Endothelial cell of umbilical vein (primary cell): ENCODE results near the gene GABBR2. TPM values are rescaled to one million over a fixed set of nuclear protein-coding genes. Genes with fewer than 3 reads are reported as not detected.
A peak's percentile ranks its signal among the peaks of the same experiment; 100 is the strongest.

Experiments
- BruUV-seq: library from RNA; stranded (reverse); fragments of 400-500 nt; replicated peaks from 2 replicates; lab custom pipeline; 2021; lab: Mats Ljungman, UMichigan
- CTCF ChIA-PET: fragments of 300-600, 350-600 bp; sonication (Branson Sonifier 250); formaldehyde crosslinking; loops from one replicate; lab custom pipeline; 2021; ENCODE audit warnings: antibody characterized with exemption, inconsistent platforms; lab: Charles Lee
- POLR2A ChIA-PET: fragments of 300-600, 350-600 bp; sonication (Branson Sonifier 250); formaldehyde crosslinking; loops from one replicate; lab custom pipeline; 2021; ENCODE audit warnings: antibody characterized with exemption, inconsistent platforms; lab: Charles Lee
- DNase-seq: peaks from one replicate; pipeline ENCODE4 v3.0.0-alpha.2; 2011; ENCODE audit warnings: low read depth, low spot score
- FAIRE-seq: peaks from 2 replicates; lab custom pipeline; 2011; peaks lifted over from hg19 to GRCh38; lab: Jason Lieb, UNC
- H2AFZ ChIP-seq: 2 replicates; pipeline ENCODE4 v1.6.0; 2012; ENCODE audit warnings: low read depth, low read length, control low read depth, inconsistent platforms
- H3K27ac ChIP-seq: 2 replicates; pipeline ENCODE4 v1.5.1; 2011; ENCODE audit warnings: low read depth, mild to moderate bottlenecking, control low read depth, low read length, moderate library complexity; ENCODE audit not compliant: insufficient read depth
- H3K27me3 ChIP-seq, 2 experiments: 2 replicates each; pipeline versions ENCODE4 v1.6.0 to v1.6.1; 2011; ENCODE audit warnings: low read length in 2 of 2, mixed read lengths in 1 of 2; ENCODE audit not compliant: control insufficient read depth in 2 of 2, insufficient read depth in 2 of 2
- H3K36me3 ChIP-seq, 2 experiments: 2 replicates in 1 of 2; 3 replicates in 1 of 2; pipeline ENCODE4 v1.5.1; 2011; ENCODE audit warnings: low read length in 2 of 2, mild to moderate bottlenecking in 1 of 2, moderate library complexity in 1 of 2; ENCODE audit not compliant: control insufficient read depth in 2 of 2, insufficient read depth in 2 of 2; ENCODE audit errors: extremely low read depth in 1 of 2
- H3K4me1 ChIP-seq: 3 replicates; pipeline ENCODE4 v1.5.1; 2011; ENCODE audit warnings: mild to moderate bottlenecking, low read length; ENCODE audit not compliant: control insufficient read depth, insufficient read depth; ENCODE audit errors: extremely low read depth
- H3K4me2 ChIP-seq: 2 replicates; pipeline ENCODE4 v1.6.1; 2011; ENCODE audit warnings: low read length, control low read depth, mixed read lengths; ENCODE audit not compliant: insufficient read depth
- H3K4me3 ChIP-seq, 3 experiments: fragments of 200-600 bp in 1 of 3; sonication (generic), shearing (Covaris generic) in 1 of 3; replicated peaks in 1 of 3; 2 replicates each; pipeline ENCODE4 v1.5.1; 2011 to 2016; ENCODE audit warnings: control low read depth in 3 of 3, low read length in 3 of 3, mild to moderate bottlenecking in 2 of 3, inconsistent platforms in 1 of 3, low read depth in 1 of 3, moderate library complexity in 1 of 3; ENCODE audit not compliant: insufficient read depth in 1 of 3
- H3K79me2 ChIP-seq: 2 replicates; pipeline ENCODE4 v1.6.0; 2012; ENCODE audit warnings: low read length, inconsistent platforms; ENCODE audit not compliant: control insufficient read depth, insufficient read depth
- H3K9ac ChIP-seq: replicated peaks from 2 replicates; pipeline ENCODE3; 2011; ENCODE audit warnings: low read length, control low read depth; ENCODE audit not compliant: insufficient read depth; ENCODE audit errors: extremely low read depth
- H3K9me1 ChIP-seq: replicated peaks from 3 replicates; pipeline ENCODE4 v1.6.0; 2011; ENCODE audit warnings: mild to moderate bottlenecking, low read length; ENCODE audit not compliant: control insufficient read depth, insufficient read depth; ENCODE audit errors: extremely low read depth
- H3K9me3 ChIP-seq: replicated peaks from 2 replicates; pipeline ENCODE4 v1.5.1; 2012; ENCODE audit warnings: low read length, inconsistent platforms; ENCODE audit not compliant: control insufficient read depth, insufficient read depth
- H4K20me1 ChIP-seq: replicated peaks from 2 replicates; pipeline ENCODE3; 2011; ENCODE audit warnings: mild to moderate bottlenecking, low read length; ENCODE audit not compliant: control insufficient read depth, insufficient read depth; ENCODE audit errors: extremely low read depth
- CTCF ChIP-seq, 2 donors: IDR thresholded peaks; 1 replicate in 1 of 2; 2 replicates in 1 of 2; pipeline ENCODE4 v1.5.1; 2011; ENCODE audit warnings: low read length in 2 of 2, mild to moderate bottlenecking in 2 of 2, moderate library complexity in 2 of 2, control low read depth in 1 of 2, inconsistent platforms in 1 of 2, low read depth in 1 of 2; ENCODE audit not compliant: insufficient read depth in 1 of 2; ENCODE audit errors: extremely low read depth in 1 of 2
- EZH2 ChIP-seq: IDR thresholded peaks from 2 replicates; pipeline ENCODE4 v1.6.1; 2012; ENCODE audit warnings: borderline replicate concordance, low read depth, mild to moderate bottlenecking, moderate library complexity, low read length, inconsistent platforms; ENCODE audit not compliant: severe bottlenecking
- FOS ChIP-seq: IDR thresholded peaks from 2 replicates; pipeline ENCODE4 v1.6.1; 2011; ENCODE audit warnings: mild to moderate bottlenecking, low read length, moderate library complexity, borderline replicate concordance; ENCODE audit not compliant: insufficient read depth
- GATA2 ChIP-seq: IDR thresholded peaks from 2 replicates; pipeline ENCODE4 v1.7.0; 2011; ENCODE audit warnings: low read depth, mild to moderate bottlenecking, moderate library complexity, mixed read lengths, low read length; ENCODE audit not compliant: insufficient read length, insufficient read depth
- JUN ChIP-seq: IDR thresholded peaks from 2 replicates; pipeline ENCODE4 v1.6.1; 2011; ENCODE audit warnings: borderline replicate concordance, low read depth; ENCODE audit not compliant: insufficient read length, insufficient read depth
- MAX ChIP-seq: IDR thresholded peaks from 2 replicates; pipeline ENCODE4 v1.6.1; 2011; ENCODE audit not compliant: insufficient read depth, insufficient read length
- MYC ChIP-seq: IDR thresholded peaks from one replicate; pipeline ENCODE4 v1.6.1; 2011; ENCODE audit warnings: mild to moderate bottlenecking, low read depth, low read length
- POLR2A ChIP-seq: IDR thresholded peaks from 2 replicates; pipeline ENCODE4 v1.6.1; 2012; ENCODE audit warnings: low read depth, mild to moderate bottlenecking, control low read depth, low read length
- POLR2AphosphoS5 ChIP-seq: IDR thresholded peaks from 2 replicates; pipeline ENCODE4 v1.6.1; 2012; ENCODE audit warnings: low read depth, mild to moderate bottlenecking, control low read depth, low read length, moderate library complexity; ENCODE audit not compliant: insufficient read depth
- dilution Hi-C: fragments of 300-500 bp; cut with MboI; formaldehyde crosslinking; loops from one replicate; pipeline ENCODE4 v1.15.0; 2019; ENCODE audit warnings: low sequenced_read_pairs; ENCODE audit not compliant: extremely low pct_ligation_motif_present
- intact Hi-C: fragments of 100-400 bp; cut with micrococcal nuclease; formaldehyde crosslinking; loops from one replicate; pipeline ENCODE4 v1.10.0; 2022
- polyA plus RNA-seq, 4 experiments: library from polyadenylated mRNA; depleted of rRNA in 3 of 4; stranded (reverse) in 3 of 4; unstranded in 1 of 4; fragments of >200 nt; gene quantifications; 2 replicates each; pipeline versions ENCODE4 v1.2.1 to v1.2.3, GENCODE V29; 2011 to 2012; ENCODE audit warnings: missing spikeins in 1 of 4
- total RNA-seq: library from RNA; stranded (reverse); gene quantifications from 2 replicates; pipeline ENCODE4 v1.2.3, GENCODE V29; 2021

The GABBR2 gene
- total and polyA plus RNA-seq, 2 donors (not counting 3 experiments of a cell fraction or from before 2014, with no cell fraction given), result 1.1 to 9.2 TPM

- CTCF ChIA-PET, result interaction anchor here (0.6 to 3.1 kb wide), 18 partner anchors 9 to 413 kb away, joined by 3 to 36 read pairs (median 4); no protein-coding TSS in a partner anchor
- Histone ChIP-seq H3K4me2 (no peak overlapping the region), H3K4me3 (no peak overlapping the region), H3K27ac (peak overlapping the region; percentile 32), H3K9me1 (no peaks in the 10 kb centered on the region), H3K27me3 (no peaks in the 10 kb centered on the region), H3K36me3 (no peaks in the 10 kb centered on the region), H3K79me2 (no peaks in the 10 kb centered on the region), H3K9me3 (no peaks in the 10 kb centered on the region), H2AFZ (no peak overlapping the region), H3K9ac (no peak overlapping the region), H3K4me1 (peaks cover 4% of the 10 kb centered on the region), H4K20me1 (no peaks in the 10 kb centered on the region)
- dilution Hi-C loops, result no loop called here
- peak; percentile 75 for FAIRE-seq
- peak; percentile 66 for TF ChIP-seq GATA2
- no peak for TF ChIP-seq FOS
- intact Hi-C loops, result loop anchor here (1.0 to 2.0 kb wide), 2 partner anchors 31 to 50 kb away; no protein-coding TSS in a partner anchor
- POLR2A ChIA-PET, result no interaction called here
- no TSS peak for BruUV-seq
- DNase-seq, result no peak
Observed at GRCh38 chr9:98365781-98366180, 343.0 kb downstream of the GABBR2 start.

GRCh38 chr9:98365227-98365669 is 343.5 kb downstream of the GABBR2 start:
- DNase-seq (peak; percentile 85), FAIRE-seq (peak; percentile 59)
- Histone ChIP-seq H3K27me3 (no peaks in the 10 kb centered on the region), H3K9me1 (no peaks in the 10 kb centered on the region), H3K79me2 (no peaks in the 10 kb centered on the region), H3K9ac (no peak overlapping the region), H2AFZ (no peak overlapping the region), H3K4me2 (no peak overlapping the region), H4K20me1 (no peaks in the 10 kb centered on the region), H3K4me3 (no peak overlapping the region), H3K27ac (no peak overlapping the region), H3K9me3 (no peaks in the 10 kb centered on the region), H3K36me3 (no peaks in the 10 kb centered on the region), H3K4me1 (peaks cover 4% of the 10 kb centered on the region)
- POLR2A ChIA-PET, result no interaction called here
- TF ChIP-seq JUN (no peak), EZH2 (no peak), MAX (no peak), FOS (peak; percentile 74), CTCF (IDR thresholded peaks at IDR 0.05; ENCODE audit: extremely low read depth in 1 of 2, insufficient read depth in 1 of 2, low read depth in 1 of 2, low read length in 2 of 2) (peak; percentile 49 to 72), POLR2AphosphoS5 (peak; percentile 66), POLR2A (no peak), GATA2 (no peak), MYC (no peak)
- BruUV-seq, result no TSS peak
- intact Hi-C loops, result loop anchor here (1.0 to 2.0 kb wide), 2 partner anchors 30 to 50 kb away; no protein-coding TSS in a partner anchor
- dilution Hi-C loops, result no loop called here
- CTCF ChIA-PET, result interaction anchor here (0.6 to 3.1 kb wide), 18 partner anchors 9 to 414 kb away, joined by 3 to 36 read pairs (median 4); no protein-coding TSS in a partner anchor
